BLaER1 treated with 17β-estradiol and CSF1 and Interleukin-3, amounts not matched to agents 10 nM and 100 nM (cell line): Measurements from ENCODE around the gene MKNK1.

Experiments used
- H3K27ac ChIP-seq, 11 experiments: shearing (Covaris generic); formaldehyde crosslinking; 2 replicates each; pipeline ENCODE4 v1.8.1; 2022
- H3K27me3 ChIP-seq, 11 experiments: shearing (Covaris generic); formaldehyde crosslinking; 2 replicates each; pipeline ENCODE4 v1.8.1; 2022
- H3K36me3 ChIP-seq, 11 experiments: shearing (Covaris generic); formaldehyde crosslinking; 2 replicates each; pipeline ENCODE4 v1.8.1; 2022
- H3K4me1 ChIP-seq, 10 experiments: shearing (Covaris generic); formaldehyde crosslinking; 2 replicates each; pipeline ENCODE4 v1.8.1; 2022
- H3K4me2 ChIP-seq, 11 experiments: shearing (Covaris generic); formaldehyde crosslinking; 2 replicates each; pipeline ENCODE4 v1.8.1; 2022
- H3K4me3 ChIP-seq, 10 experiments: shearing (Covaris generic); formaldehyde crosslinking; 2 replicates each; pipeline ENCODE4 v1.8.1; 2022
- H3K9ac ChIP-seq, 11 experiments: shearing (Covaris generic); formaldehyde crosslinking; 2 replicates each; pipeline ENCODE4 v1.8.1; 2022
- H3K9me3 ChIP-seq, 11 experiments: shearing (Covaris generic); formaldehyde crosslinking; replicated peaks in 1 of 11; 2 replicates each; pipeline ENCODE4 v1.8.1; 2022
- H4K20me1 ChIP-seq, 11 experiments: shearing (Covaris generic); formaldehyde crosslinking; 2 replicates each; pipeline ENCODE4 v1.8.1; 2022
- Cebpa-rat ChIP-seq, 11 experiments: shearing (Covaris generic); IDR thresholded peaks; 2 replicates each; pipeline ENCODE4 v1.8.1; 2022

The MKNK1 gene

GRCh38 chr1:46519209-46519608 lies 84.9 kb downstream of the MKNK1 start:
- Histone ChIP-seq H3K4me1 (peaks cover 0 to 18% (median 6%) of the 10 kb centered on the region in 10 experiments; a peak in 9 of 20 replicates), H3K4me3 (no peak overlapping the region), H3K9ac (no peak overlapping the region), H4K20me1 (peaks cover 0 to 6% (median 0%) of the 10 kb centered on the region in 11 experiments; a peak in 1 of 22 replicates), H3K27me3 (peaks cover 0 to 5% (median 0%) of the 10 kb centered on the region in 11 experiments; a peak in 4 of 22 replicates), H3K4me2 (no peak overlapping the region), H3K9me3 (no peaks in the 10 kb centered on the region), H3K27ac (no peak overlapping the region), H3K36me3 (no peaks in the 10 kb centered on the region)
- TF ChIP-seq Cebpa-rat (IDR thresholded peaks at IDR 0.05), result no peak

- Histone ChIP-seq H3K36me3 (no peaks in the 10 kb centered on the region), H3K4me3 (no peak overlapping the region), H4K20me1 (peaks cover 0 to 6% (median 0%) of the 10 kb centered on the region in 11 experiments; a peak in 1 of 22 replicates), H3K9me3 (no peaks in the 10 kb centered on the region), H3K4me2 (no peak overlapping the region), H3K9ac (no peak overlapping the region), H3K27me3 (peaks cover 0 to 5% (median 0%) of the 10 kb centered on the region in 11 experiments; a peak in 3 of 22 replicates), H3K4me1 (peaks cover 0 to 17% (median 6%) of the 10 kb centered on the region in 10 experiments; a peak in 9 of 20 replicates), H3K27ac (no peak overlapping the region)
- no peak for TF ChIP-seq Cebpa-rat (IDR thresholded peaks at IDR 0.05)
Observed at GRCh38 chr1:46517932-46518498, 86.1 kb downstream of the MKNK1 start.

GRCh38 chr1:46517010-46517600 lies 87.0 kb downstream of the MKNK1 start:
- H4K20me1 ChIP-seq, result peaks cover 0 to 6% (median 0%) of the 10 kb centered on the region in 11 experiments; a peak in 2 of 22 replicates
- H3K27ac ChIP-seq, result no peak overlapping the region
- H3K36me3 ChIP-seq, result no peaks in the 10 kb centered on the region
- no peaks in the 10 kb centered on the region for H3K9me3 ChIP-seq
- no peak overlapping the region for H3K4me2 ChIP-seq
- no peak overlapping the region for H3K4me3 ChIP-seq
- H3K4me1 ChIP-seq, result peaks cover 0 to 8% (median 2%) of the 10 kb centered on the region in 10 experiments; a peak in 6 of 20 replicates
- peaks cover 0 to 5% (median 0%) of the 10 kb centered on the region in 11 experiments; a peak in 3 of 22 replicates for H3K27me3 ChIP-seq
- no peak overlapping the region; a peak in 1 of 22 replicates for H3K9ac ChIP-seq
- no peak for TF ChIP-seq Cebpa-rat (IDR thresholded peaks at IDR 0.05)

- Histone ChIP-seq H3K9ac (no peak overlapping the region; a peak in 1 of 22 replicates), H3K27ac (no peak overlapping the region), H3K4me3 (no peak overlapping the region), H3K36me3 (no peaks in the 10 kb centered on the region), H4K20me1 (peaks cover 0 to 8% (median 0%) of the 10 kb centered on the region in 11 experiments; a peak in 2 of 22 replicates), H3K4me2 (no peak overlapping the region), H3K9me3 (no peaks in the 10 kb centered on the region), H3K4me1 (peaks cover 0 to 4% (median 1%) of the 10 kb centered on the region in 10 experiments; a peak in 6 of 20 replicates), H3K27me3 (peaks cover 0 to 5% (median 0%) of the 10 kb centered on the region in 11 experiments; a peak in 3 of 22 replicates)
- no peak for TF ChIP-seq Cebpa-rat (IDR thresholded peaks at IDR 0.05)
Observed at GRCh38 chr1:46516200-46516950, 87.7 kb downstream of the MKNK1 start.

GRCh38 chr1:46515576-46515975 lies 88.5 kb downstream of the MKNK1 start:
- no peak overlapping the region for H3K9ac ChIP-seq
- H3K27me3 ChIP-seq, result peaks cover 0 to 5% (median 0%) of the 10 kb centered on the region in 11 experiments; a peak in 3 of 22 replicates
- H3K4me2 ChIP-seq, result no peak overlapping the region
- H4K20me1 ChIP-seq, result peaks cover 0 to 8% (median 0%) of the 10 kb centered on the region in 11 experiments; a peak in 2 of 22 replicates
- no peak overlapping the region for H3K27ac ChIP-seq
- no peaks in the 10 kb centered on the region for H3K4me1 ChIP-seq
- H3K4me3 ChIP-seq, result no peak overlapping the region
- no peak for TF ChIP-seq Cebpa-rat (IDR thresholded peaks at IDR 0.05)
- H3K36me3 ChIP-seq, result no peaks in the 10 kb centered on the region
- H3K9me3 ChIP-seq, result no peaks in the 10 kb centered on the region

GRCh38 chr1:46513536-46513935 lies 90.5 kb downstream of the MKNK1 start:
- Histone ChIP-seq H3K27ac (no peak overlapping the region), H3K36me3 (no peaks in the 10 kb centered on the region), H3K9ac (no peak overlapping the region), H3K4me3 (no peak overlapping the region), H3K27me3 (peaks cover 0 to 5% (median 0%) of the 10 kb centered on the region in 11 experiments; a peak in 3 of 22 replicates), H3K9me3 (no peaks in the 10 kb centered on the region), H3K4me1 (peaks cover 0 to 11% (median 0%) of the 10 kb centered on the region in 10 experiments; a peak in 6 of 20 replicates), H4K20me1 (peaks cover 0 to 8% (median 0%) of the 10 kb centered on the region in 11 experiments; a peak in 2 of 22 replicates), H3K4me2 (no peak overlapping the region)
- TF ChIP-seq Cebpa-rat (IDR thresholded peaks at IDR 0.05), result no peak

- Histone ChIP-seq H3K27ac (no peak overlapping the region), H4K20me1 (peaks cover 0 to 8% (median 0%) of the 10 kb centered on the region in 11 experiments; a peak in 2 of 22 replicates), H3K9me3 (no peaks in the 10 kb centered on the region), H3K9ac (no peak overlapping the region), H3K4me1 (peaks cover 0 to 11% (median 0%) of the 10 kb centered on the region in 10 experiments; a peak in 6 of 20 replicates), H3K27me3 (peaks cover 0 to 5% (median 0%) of the 10 kb centered on the region in 11 experiments; a peak in 3 of 22 replicates), H3K4me2 (no peak overlapping the region), H3K36me3 (no peaks in the 10 kb centered on the region), H3K4me3 (no peak overlapping the region)
- no peak for TF ChIP-seq Cebpa-rat (IDR thresholded peaks at IDR 0.05)
Observed at GRCh38 chr1:46512792-46513190, 91.3 kb downstream of the MKNK1 start.

- Histone ChIP-seq H3K4me2 (no peak overlapping the region), H3K9ac (no peak overlapping the region), H3K4me1 (peaks cover 0 to 11% (median 0%) of the 10 kb centered on the region in 10 experiments; a peak in 6 of 20 replicates), H4K20me1 (peaks cover 0 to 8% (median 0%) of the 10 kb centered on the region in 11 experiments; a peak in 2 of 22 replicates), H3K27ac (no peak overlapping the region), H3K4me3 (no peak overlapping the region), H3K9me3 (no peaks in the 10 kb centered on the region), H3K36me3 (no peaks in the 10 kb centered on the region), H3K27me3 (peaks cover 0 to 5% (median 0%) of the 10 kb centered on the region in 11 experiments; a peak in 3 of 22 replicates)
- no peak for TF ChIP-seq Cebpa-rat (IDR thresholded peaks at IDR 0.05)
Observed at GRCh38 chr1:46512135-46512791, 91.8 kb downstream of the MKNK1 start.
